Central memory CD8-positive, alpha-beta T cell (primary cell): ENCODE results near the gene ADGRD1.
"Not testable (repeated sequence)": the region's sequence is repeated elsewhere in the genome, so short reads cannot be mapped to it uniquely, and the experiment has no call there.

Source experiments
- ATAC-seq: fragments of 150-1000 bp; cut with Tn5 transposase; replicated peaks from 2 replicates; pipeline ENCODE4 v1.10.0; 2022; ENCODE audit warnings: mild to moderate bottlenecking, moderate FRiP score, moderate number of reproducible peaks; ENCODE audit not compliant: poor library complexity, severe bottlenecking; ENCODE audit errors: extremely low read depth
- DNase-seq, 2 donors: peaks; one replicate each; pipeline ENCODE4 v3.0.0; 2021; ENCODE audit warnings: low spot score in 2 of 2
- H3K27ac Mint-ChIP-seq: one replicate; pipeline ENCODE4 v1.8.0; 2022; ENCODE audit warnings: low read depth, mild to moderate bottlenecking, moderate library complexity, mixed read lengths
- H3K27me3 Mint-ChIP-seq: one replicate; pipeline ENCODE4 v1.8.0; 2022; ENCODE audit warnings: mixed read lengths
- H3K36me3 Mint-ChIP-seq: one replicate; pipeline ENCODE4 v1.8.0; 2022; ENCODE audit warnings: mild to moderate bottlenecking, moderate library complexity, mixed read lengths; ENCODE audit not compliant: insufficient read depth
- H3K4me1 Mint-ChIP-seq: one replicate; pipeline ENCODE4 v1.8.0; 2022; ENCODE audit warnings: mixed read lengths
- H3K4me3 Mint-ChIP-seq: one replicate; pipeline ENCODE4 v1.8.0; 2022; ENCODE audit warnings: mild to moderate bottlenecking, moderate library complexity, mixed read lengths
- H3K9me3 Mint-ChIP-seq: one replicate; pipeline ENCODE4 v1.8.0; 2022; ENCODE audit warnings: mixed read lengths

Gene ADGRD1

GRCh38 chr12:130924966-130925665 lies 28.6 kb upstream of the ADGRD1 start:
- Mint-ChIP-seq H3K27me3 (peaks cover 79% of the 10 kb centered on the region), H3K4me1 (no peaks in the 10 kb centered on the region), H3K9me3 (no peaks in the 10 kb centered on the region), H3K4me3 (no peak overlapping the region), H3K36me3 (peaks cover 1% of the 10 kb centered on the region), H3K27ac (no peak overlapping the region)
- DNase-seq (no peak), ATAC-seq (no peak)

DNA sequence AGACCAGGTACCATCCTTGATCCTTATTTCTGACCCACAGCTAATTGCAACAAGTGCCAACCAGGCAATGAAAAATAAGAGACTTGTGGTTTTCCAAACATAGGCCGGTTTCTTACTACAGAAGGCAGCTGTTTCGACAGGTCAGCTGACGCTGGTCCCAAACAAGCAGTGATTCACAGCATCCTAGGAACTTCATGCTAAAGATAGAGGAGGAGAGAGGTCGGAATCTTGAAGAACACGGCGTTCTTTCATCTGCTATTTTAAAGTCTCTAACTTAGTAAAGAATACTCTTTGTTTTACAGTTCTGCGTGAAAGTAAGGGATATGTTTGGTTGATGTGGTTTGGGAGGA lies 28.1 kb upstream of the ADGRD1 start:
- no peaks in the 10 kb centered on the region for H3K4me1 Mint-ChIP-seq
- no peaks in the 10 kb centered on the region for H3K9me3 Mint-ChIP-seq
- no peak overlapping the region for H3K27ac Mint-ChIP-seq
- DNase-seq = no peak
- H3K27me3 Mint-ChIP-seq = peaks cover 73% of the 10 kb centered on the region
- peaks cover 1% of the 10 kb centered on the region for H3K36me3 Mint-ChIP-seq
- no peak for ATAC-seq
- H3K4me3 Mint-ChIP-seq = no peak overlapping the region

GRCh38 chr12:130929363-130929762 lies 24.3 kb upstream of the ADGRD1 start:
- Mint-ChIP-seq H3K27me3 (peaks cover 79% of the 10 kb centered on the region), H3K9me3 (no peaks in the 10 kb centered on the region), H3K4me3 (no peak overlapping the region)

DNA sequence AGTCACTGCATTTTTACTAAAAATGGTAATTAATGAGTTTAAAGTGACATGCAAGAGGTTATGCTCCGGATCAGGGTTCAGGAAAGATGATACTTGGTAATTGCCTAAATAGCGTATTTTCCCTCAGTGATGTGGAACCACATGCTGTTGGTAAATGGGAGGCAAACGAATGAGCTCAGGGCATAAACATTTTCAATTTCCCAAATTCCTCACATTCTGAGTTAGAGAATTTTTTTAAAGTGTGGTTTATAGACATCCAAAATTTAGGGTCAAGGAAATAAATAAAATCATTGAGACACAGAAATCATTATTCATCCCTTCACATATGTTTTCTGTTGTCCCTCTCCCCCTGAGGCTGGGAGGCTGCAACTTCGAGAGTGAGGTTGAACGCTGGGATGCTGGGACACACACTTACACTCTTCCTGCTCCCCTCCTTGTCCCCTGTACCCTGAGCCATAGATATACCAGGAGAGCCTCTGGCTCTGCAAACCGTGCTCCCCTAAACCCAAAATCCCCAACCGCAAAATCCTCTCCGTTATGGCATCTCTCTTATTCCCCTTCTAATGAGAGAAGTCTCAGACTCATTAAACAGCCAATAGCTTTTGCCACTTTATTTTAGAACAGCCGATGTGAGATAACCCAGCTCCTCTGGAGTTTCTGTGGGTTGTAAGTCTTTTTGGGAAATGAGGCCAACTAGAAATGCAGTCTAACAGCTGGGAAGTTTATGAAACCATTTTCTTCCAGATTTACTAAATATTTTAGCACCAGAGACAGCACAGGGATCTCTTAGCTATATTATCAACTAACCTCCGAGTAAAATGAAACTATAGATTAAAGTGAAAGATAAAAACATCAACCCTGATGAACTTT lies 21.4 kb upstream of the ADGRD1 start:
- H3K4me1 Mint-ChIP-seq = no peaks in the 10 kb centered on the region
- no peak for DNase-seq
- H3K27me3 Mint-ChIP-seq = peaks cover 86% of the 10 kb centered on the region
- H3K9me3 Mint-ChIP-seq = no peaks in the 10 kb centered on the region
- H3K36me3 Mint-ChIP-seq = no peaks in the 10 kb centered on the region
- H3K4me3 Mint-ChIP-seq = no peak overlapping the region
- H3K27ac Mint-ChIP-seq = no peak overlapping the region
- ATAC-seq = no peak

More at GRCh38 chr12:130929363-130929762, 24.3 kb upstream of the ADGRD1 start:
- Mint-ChIP-seq H3K27ac (no peak overlapping the region), H3K4me1 (no peaks in the 10 kb centered on the region), H3K36me3 (no peaks in the 10 kb centered on the region)
- ATAC-seq (no peak), DNase-seq (no peak)

- H3K27ac Mint-ChIP-seq = no peak overlapping the region
- H3K36me3 Mint-ChIP-seq = no peaks in the 10 kb centered on the region
- ATAC-seq = no peak
- no peaks in the 10 kb centered on the region for H3K4me1 Mint-ChIP-seq
- DNase-seq = no peak
- H3K27me3 Mint-ChIP-seq = peaks cover 75% of the 10 kb centered on the region
- H3K9me3 Mint-ChIP-seq = no peaks in the 10 kb centered on the region
- H3K4me3 Mint-ChIP-seq = no peak overlapping the region
Observed at GRCh38 chr12:130933269-130933995, 20.3 kb upstream of the ADGRD1 start.

DNA sequence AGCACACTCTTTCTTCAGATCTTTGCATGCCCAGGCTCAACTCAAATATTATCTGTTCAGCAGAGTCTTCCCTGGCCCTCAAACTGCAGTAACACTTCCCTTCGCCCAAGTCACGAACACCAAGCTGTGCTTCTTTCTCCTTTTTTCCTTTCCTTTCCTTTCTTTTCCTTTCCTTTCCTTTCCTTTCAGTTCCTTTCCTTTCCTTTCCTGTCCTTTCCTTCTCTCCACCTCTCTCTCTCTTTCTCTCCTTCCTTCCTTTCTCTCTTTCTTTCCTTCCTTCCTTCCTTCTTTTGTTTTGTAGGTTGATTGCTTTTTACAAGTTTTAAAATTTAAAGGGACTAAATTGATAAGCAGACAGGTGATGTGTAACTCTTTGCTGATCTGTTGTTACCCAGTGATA lies 19.0 kb upstream of the ADGRD1 start:
- no peak overlapping the region for H3K27ac Mint-ChIP-seq
- DNase-seq (no peak), ATAC-seq (no peak)
- peaks cover 1% of the 10 kb centered on the region for H3K36me3 Mint-ChIP-seq
- no peaks in the 10 kb centered on the region for H3K9me3 Mint-ChIP-seq
- no peaks in the 10 kb centered on the region for H3K4me1 Mint-ChIP-seq
- H3K27me3 Mint-ChIP-seq = peaks cover 66% of the 10 kb centered on the region
- no peak overlapping the region for H3K4me3 Mint-ChIP-seq

DNA sequence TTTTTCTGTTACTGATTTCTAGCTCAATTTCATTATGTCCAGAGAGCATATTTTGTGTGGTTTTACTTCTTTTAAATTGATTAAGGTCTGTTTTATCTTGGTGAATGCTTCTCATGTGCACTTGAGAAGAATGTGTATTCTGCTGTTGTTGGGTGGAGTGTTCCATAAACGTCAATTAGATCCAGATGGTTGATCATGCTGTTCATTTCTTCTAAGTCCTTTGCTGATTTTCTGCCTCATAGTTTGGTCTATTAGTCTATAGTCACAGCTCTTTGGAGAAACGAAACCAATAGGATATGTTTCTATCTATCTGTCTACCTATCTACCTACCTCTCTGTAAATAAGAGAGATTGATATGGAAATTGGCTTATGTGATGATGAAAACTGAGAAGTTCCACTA lies 17.1 kb upstream of the ADGRD1 start:
- Mint-ChIP-seq H3K36me3 (peaks cover 3% of the 10 kb centered on the region), H3K9me3 (peaks cover 5% of the 10 kb centered on the region), H3K4me3 (no peak overlapping the region), H3K27me3 (peaks cover 66% of the 10 kb centered on the region), H3K27ac (no peak overlapping the region), H3K4me1 (no peaks in the 10 kb centered on the region)
- ATAC-seq (no peak), DNase-seq (no peak)

DNA sequence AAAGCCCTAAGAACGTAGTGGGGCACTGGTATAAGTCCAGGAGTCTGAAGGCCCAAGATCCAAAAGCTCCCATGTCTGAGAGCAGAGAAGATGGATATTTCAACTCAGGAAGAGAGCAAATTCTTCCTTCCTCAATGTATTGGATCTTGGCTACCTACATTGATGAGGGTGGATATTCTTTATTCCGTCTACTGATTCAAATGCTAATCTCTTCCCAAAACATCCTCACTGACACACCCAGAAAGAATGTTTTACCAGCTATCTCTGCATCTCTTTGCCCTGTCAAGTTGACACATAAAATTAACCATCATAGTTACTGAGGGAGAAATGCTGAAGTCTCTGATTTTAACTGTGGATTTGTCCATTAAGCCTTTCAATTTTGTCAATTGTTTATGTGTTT lies 16.6 kb upstream of the ADGRD1 start:
- Mint-ChIP-seq H3K27me3 (peaks cover 61% of the 10 kb centered on the region), H3K9me3 (peaks cover 5% of the 10 kb centered on the region), H3K36me3 (peaks cover 3% of the 10 kb centered on the region), H3K4me1 (no peaks in the 10 kb centered on the region), H3K4me3 (no peak overlapping the region), H3K27ac (no peak overlapping the region)
- DNase-seq (no peak), ATAC-seq (no peak)

GRCh38 chr12:130937546-130937945 lies 16.2 kb upstream of the ADGRD1 start:
- not testable (repeated sequence) for H3K9me3 Mint-ChIP-seq, H3K27ac Mint-ChIP-seq, H3K36me3 Mint-ChIP-seq, ATAC-seq, H3K4me1 Mint-ChIP-seq, H3K4me3 Mint-ChIP-seq, DNase-seq
- H3K27me3 Mint-ChIP-seq = peaks cover 56% of the 10 kb centered on the region

- no peak overlapping the region for H3K27ac Mint-ChIP-seq
- H3K36me3 Mint-ChIP-seq = peaks cover 3% of the 10 kb centered on the region
- H3K27me3 Mint-ChIP-seq = peaks cover 52% of the 10 kb centered on the region
- H3K4me1 Mint-ChIP-seq = no peaks in the 10 kb centered on the region
- H3K9me3 Mint-ChIP-seq = peaks cover 5% of the 10 kb centered on the region
- H3K4me3 Mint-ChIP-seq = no peak overlapping the region
- no peak for ATAC-seq
- DNase-seq = no peak
Observed at GRCh38 chr12:130938186-130938585, 15.5 kb upstream of the ADGRD1 start.

DNA sequence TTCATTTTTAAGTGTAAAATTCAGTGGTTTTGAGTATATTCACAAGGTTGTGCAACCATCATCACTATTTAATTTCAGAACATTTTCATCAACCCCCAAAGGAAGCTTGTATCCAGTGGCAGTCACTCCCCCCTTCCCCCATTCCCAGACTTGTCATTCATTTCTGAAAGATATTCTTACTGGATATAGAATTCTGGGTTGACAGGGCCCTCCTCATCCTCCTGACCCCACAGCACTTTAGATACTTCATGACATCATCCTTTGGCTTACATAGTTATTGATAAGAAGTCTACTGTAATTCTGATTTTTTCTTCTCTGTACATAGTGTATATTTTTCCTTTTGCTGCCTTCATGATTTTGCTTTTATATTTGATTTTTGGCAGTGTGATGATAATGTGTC lies 8.8 kb upstream of the ADGRD1 start:
- Mint-ChIP-seq H3K4me3 (no peak overlapping the region), H3K4me1 (no peaks in the 10 kb centered on the region), H3K9me3 (peaks cover 16% of the 10 kb centered on the region), H3K27ac (no peak overlapping the region), H3K36me3 (peaks cover 2% of the 10 kb centered on the region), H3K27me3 (peaks cover 54% of the 10 kb centered on the region)
- no peak for DNase-seq
- no peak for ATAC-seq

DNA sequence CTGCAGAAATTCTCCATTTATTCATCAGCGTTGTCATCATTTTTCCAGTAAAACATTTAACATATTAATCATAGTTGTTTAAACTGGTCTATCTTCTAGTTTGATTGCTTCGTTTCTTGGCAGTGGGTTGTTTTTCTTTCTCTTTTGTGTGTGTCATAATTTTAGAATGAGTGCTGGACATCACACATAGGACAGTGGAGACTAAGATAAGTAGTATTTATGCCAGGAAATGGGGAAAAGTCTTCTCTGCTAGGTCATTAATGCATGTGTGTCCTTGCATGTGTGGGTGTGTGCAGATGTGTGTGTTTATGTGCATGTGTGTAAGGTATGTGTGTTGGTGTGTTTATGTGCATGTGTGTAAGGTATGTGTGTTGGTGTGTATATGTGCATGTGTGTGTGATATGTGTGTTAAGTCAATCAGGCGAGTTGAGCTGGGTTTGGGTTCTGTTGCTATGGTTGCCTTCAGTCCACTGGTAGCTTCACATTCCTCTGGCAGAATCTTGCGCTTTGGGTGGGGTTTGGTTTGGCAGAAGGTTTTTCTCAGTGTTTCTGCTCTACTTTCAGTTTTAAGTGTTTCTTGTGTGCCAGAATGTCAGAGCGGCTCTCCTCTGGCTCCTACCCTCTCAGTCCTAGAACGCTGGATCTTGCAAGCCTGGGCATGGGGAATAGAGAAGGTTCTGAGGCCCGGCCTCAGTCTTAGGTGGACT lies 7.8 kb upstream of the ADGRD1 start:
- ATAC-seq = no peak
- Mint-ChIP-seq H3K27me3 (peaks cover 50% of the 10 kb centered on the region), H3K9me3 (peaks cover 11% of the 10 kb centered on the region), H3K27ac (no peak overlapping the region), H3K36me3 (no peaks in the 10 kb centered on the region), H3K4me3 (no peak overlapping the region), H3K4me1 (no peaks in the 10 kb centered on the region)
- DNase-seq = no peak
